DOHH2 (cell line): Measurements from ENCODE around the gene RBM48.

ENCODE experiments used
- H3F3A ChIP-seq: fragments of 200-600 bp; sonication (generic), shearing (Covaris generic); 2 replicates; pipeline ENCODE4 v1.6.0; 2016; ENCODE audit warnings: antibody characterized with exemption, mild to moderate bottlenecking; ENCODE audit not compliant: control insufficient read depth, insufficient read depth
- H3K27ac ChIP-seq: fragments of 200-600 bp; sonication (generic); 2 replicates; pipeline ENCODE4 v1.5.1; 2014; ENCODE audit warnings: low read depth, mild to moderate bottlenecking, low read length, moderate library complexity
- H3K27me3 ChIP-seq: fragments of 200-600 bp; sonication (generic); 2 replicates; pipeline ENCODE4 v1.6.1; 2014; ENCODE audit warnings: mild to moderate bottlenecking, low read length, mixed read lengths; ENCODE audit not compliant: control insufficient read depth
- H3K36me3 ChIP-seq: fragments of 200-600 bp; sonication (generic); 2 replicates; pipeline ENCODE4 v1.6.1; 2014; ENCODE audit warnings: mild to moderate bottlenecking, low read length, moderate library complexity, mixed read lengths; ENCODE audit not compliant: control insufficient read depth
- H3K4me1 ChIP-seq: fragments of 200-600 bp; sonication (generic); 2 replicates; pipeline ENCODE4 v1.6.1; 2014; ENCODE audit warnings: mild to moderate bottlenecking, low read length, mixed read lengths; ENCODE audit not compliant: control insufficient read depth
- H3K4me2 ChIP-seq: fragments of 200-600 bp; sonication (generic); 2 replicates; pipeline ENCODE4 v1.6.0; 2014; ENCODE audit warnings: mild to moderate bottlenecking, low read length, moderate library complexity
- H3K4me3 ChIP-seq: fragments of 200-600 bp; sonication (generic); 2 replicates; pipeline ENCODE4 v1.5.1; 2014; ENCODE audit warnings: mild to moderate bottlenecking, low read length, mixed read lengths
- H3K79me2 ChIP-seq: fragments of 200-600 bp; sonication (generic); 2 replicates; pipeline ENCODE4 v1.6.1; 2014; ENCODE audit warnings: mild to moderate bottlenecking, low read length, mixed read lengths; ENCODE audit not compliant: control insufficient read depth
- H3K9me2 ChIP-seq: fragments of 200-600 bp; sonication (generic); replicated peaks from 2 replicates; pipeline ENCODE4 v1.6.1; 2014; ENCODE audit warnings: mild to moderate bottlenecking, low read length, mixed read lengths; ENCODE audit not compliant: control insufficient read depth
- H3K9me3 ChIP-seq: fragments of 200-600 bp; sonication (generic); 2 replicates; pipeline ENCODE4 v1.6.1; 2014; ENCODE audit warnings: antibody characterized with exemption, low read length, mixed read lengths; ENCODE audit not compliant: control insufficient read depth, insufficient read depth
- H4K20me1 ChIP-seq: fragments of 200-600 bp; sonication (generic); 2 replicates; pipeline ENCODE4 v1.6.0; 2014; ENCODE audit warnings: low read depth, mild to moderate bottlenecking, antibody characterized with exemption, low read length, moderate library complexity; ENCODE audit not compliant: control insufficient read depth, insufficient read depth
- EZH2phosphoT487 ChIP-seq: fragments of 200-600 bp; sonication (generic); IDR thresholded peaks from 2 replicates; pipeline ENCODE4 v1.6.1; 2017; ENCODE audit warnings: borderline replicate concordance, mild to moderate bottlenecking, antibody characterized with exemption, low read length, moderate library complexity, mixed read lengths
- TF ChIP-seq, protein P1 (sequence below): fragments of 200-600 bp; sonication (generic); IDR thresholded peaks from one replicate; pipeline ENCODE4 v1.5.1; 2014; ENCODE audit warnings: antibody characterized with exemption, mild to moderate bottlenecking, low read depth, low read length; ENCODE audit not compliant: poor library complexity, severe bottlenecking

The RBM48 gene

DNA sequence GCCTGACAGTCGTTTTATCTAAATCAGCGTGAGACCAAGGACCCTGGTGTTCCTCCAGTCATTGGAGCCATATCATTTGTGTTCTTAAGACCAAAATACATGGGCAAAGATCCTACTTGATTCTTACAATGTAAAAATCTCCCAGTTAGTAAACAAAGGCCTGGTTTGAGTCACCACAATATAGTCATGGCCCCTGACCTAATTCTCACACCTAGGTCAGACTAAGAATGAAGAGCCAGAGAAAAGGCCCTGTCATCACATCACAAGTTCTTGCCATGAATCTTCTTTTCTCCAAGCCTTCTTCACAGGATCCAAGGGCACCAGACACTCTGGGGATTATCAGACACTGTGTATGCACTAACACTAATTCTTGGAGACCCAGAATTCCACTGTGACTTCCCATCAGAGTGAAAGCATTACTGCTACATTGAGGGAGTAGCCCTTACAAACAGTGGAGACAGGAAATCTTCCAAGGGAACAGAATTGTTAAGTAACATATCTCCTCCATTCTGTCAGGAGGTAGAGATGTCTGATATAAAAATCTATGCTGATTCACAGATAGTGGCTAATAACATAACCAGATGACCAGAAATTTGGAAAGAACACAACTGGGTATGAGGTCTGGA lies 43.2 kb upstream of the RBM48 start:
- no peaks in the 10 kb centered on the region for H3K9me2 ChIP-seq
- H3K36me3 ChIP-seq = peaks cover 41% of the 10 kb centered on the region
- H3K79me2 ChIP-seq = no peaks in the 10 kb centered on the region
- H4K20me1 ChIP-seq = no peaks in the 10 kb centered on the region
- no peaks in the 10 kb centered on the region for H3K27me3 ChIP-seq
- no peak overlapping the region for H3K4me3 ChIP-seq
- H3F3A ChIP-seq = no peaks in the 10 kb centered on the region
- no peaks in the 10 kb centered on the region for H3K4me1 ChIP-seq
- no peak overlapping the region for H3K27ac ChIP-seq
- no peak for TF ChIP-seq EZH2phosphoT487
- TF ChIP-seq, protein P1, sequence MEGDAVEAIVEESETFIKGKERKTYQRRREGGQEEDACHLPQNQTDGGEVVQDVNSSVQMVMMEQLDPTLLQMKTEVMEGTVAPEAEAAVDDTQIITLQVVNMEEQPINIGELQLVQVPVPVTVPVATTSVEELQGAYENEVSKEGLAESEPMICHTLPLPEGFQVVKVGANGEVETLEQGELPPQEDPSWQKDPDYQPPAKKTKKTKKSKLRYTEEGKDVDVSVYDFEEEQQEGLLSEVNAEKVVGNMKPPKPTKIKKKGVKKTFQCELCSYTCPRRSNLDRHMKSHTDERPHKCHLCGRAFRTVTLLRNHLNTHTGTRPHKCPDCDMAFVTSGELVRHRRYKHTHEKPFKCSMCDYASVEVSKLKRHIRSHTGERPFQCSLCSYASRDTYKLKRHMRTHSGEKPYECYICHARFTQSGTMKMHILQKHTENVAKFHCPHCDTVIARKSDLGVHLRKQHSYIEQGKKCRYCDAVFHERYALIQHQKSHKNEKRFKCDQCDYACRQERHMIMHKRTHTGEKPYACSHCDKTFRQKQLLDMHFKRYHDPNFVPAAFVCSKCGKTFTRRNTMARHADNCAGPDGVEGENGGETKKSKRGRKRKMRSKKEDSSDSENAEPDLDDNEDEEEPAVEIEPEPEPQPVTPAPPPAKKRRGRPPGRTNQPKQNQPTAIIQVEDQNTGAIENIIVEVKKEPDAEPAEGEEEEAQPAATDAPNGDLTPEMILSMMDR = no peak
- H3K4me2 ChIP-seq = no peak overlapping the region
- H3K9me3 ChIP-seq = no peaks in the 10 kb centered on the region

DNA sequence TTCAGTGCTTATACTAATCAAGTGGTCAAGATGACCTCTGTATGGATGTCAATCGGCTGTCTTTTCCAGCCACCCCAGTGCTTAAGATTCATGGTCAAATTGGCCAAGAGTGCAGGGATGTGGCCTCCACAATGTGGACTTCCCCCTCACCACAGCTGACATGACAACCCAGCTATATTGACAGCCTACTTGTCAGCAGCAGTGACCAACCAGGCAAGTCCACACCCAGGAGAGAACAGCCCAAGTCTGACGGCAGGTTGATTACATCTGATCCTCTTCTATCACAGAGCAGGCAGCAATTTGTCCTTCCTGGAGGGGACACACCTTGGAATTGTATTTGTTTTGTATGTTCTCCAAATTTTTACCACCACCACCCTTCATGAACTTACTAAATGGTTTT lies 42.6 kb upstream of the RBM48 start:
- Histone ChIP-seq H3K4me2 (no peak overlapping the region), H3K36me3 (peaks cover 46% of the 10 kb centered on the region), H3K9me2 (no peaks in the 10 kb centered on the region), H3K9me3 (no peaks in the 10 kb centered on the region), H3F3A (no peaks in the 10 kb centered on the region), H3K27ac (no peak overlapping the region), H3K4me1 (no peaks in the 10 kb centered on the region), H4K20me1 (no peaks in the 10 kb centered on the region), H3K79me2 (no peaks in the 10 kb centered on the region), H3K27me3 (no peaks in the 10 kb centered on the region), H3K4me3 (no peak overlapping the region)
- TF ChIP-seq, protein P1 = no peak
- no peak for TF ChIP-seq EZH2phosphoT487

DNA sequence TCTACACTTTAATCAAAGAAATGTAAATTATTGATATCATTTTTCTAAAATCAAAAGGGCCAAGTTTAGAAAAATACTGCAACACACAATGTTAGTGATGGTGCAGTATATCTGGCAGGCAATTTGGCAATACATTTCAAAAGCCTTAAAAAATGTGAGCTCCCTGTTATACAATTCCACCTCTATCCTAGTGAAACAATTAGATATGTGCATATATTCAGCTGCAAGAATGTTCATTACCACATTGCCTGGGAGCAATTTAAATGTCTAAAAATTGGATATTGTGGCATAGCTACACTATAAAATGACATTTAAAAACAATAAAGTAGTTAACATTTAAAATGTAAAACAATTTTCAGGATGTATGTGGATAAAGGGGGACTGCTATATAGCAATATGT lies 40.8 kb upstream of the RBM48 start:
- H3F3A ChIP-seq = peaks cover 2% of the 10 kb centered on the region; the same call in 1 of the 2 replicates
- no peaks in the 10 kb centered on the region for H4K20me1 ChIP-seq
- TF ChIP-seq EZH2phosphoT487 = no peak
- TF ChIP-seq, protein P1 = no peak
- H3K79me2 ChIP-seq = no peaks in the 10 kb centered on the region
- H3K27me3 ChIP-seq = no peaks in the 10 kb centered on the region
- no peaks in the 10 kb centered on the region for H3K9me3 ChIP-seq
- no peaks in the 10 kb centered on the region for H3K9me2 ChIP-seq
- no peak overlapping the region for H3K27ac ChIP-seq
- no peak overlapping the region for H3K4me2 ChIP-seq
- H3K36me3 ChIP-seq = peaks cover 63% of the 10 kb centered on the region
- H3K4me3 ChIP-seq = no peak overlapping the region
- no peaks in the 10 kb centered on the region for H3K4me1 ChIP-seq
